ELR (cell line): ENCODE data around the gene PACSIN1.

Experiments
- DNase-seq: peaks from one replicate; pipeline ENCODE4 v3.0.0-alpha.2; 2015; ENCODE audit warnings: low read depth

The PACSIN1 gene

DNA sequence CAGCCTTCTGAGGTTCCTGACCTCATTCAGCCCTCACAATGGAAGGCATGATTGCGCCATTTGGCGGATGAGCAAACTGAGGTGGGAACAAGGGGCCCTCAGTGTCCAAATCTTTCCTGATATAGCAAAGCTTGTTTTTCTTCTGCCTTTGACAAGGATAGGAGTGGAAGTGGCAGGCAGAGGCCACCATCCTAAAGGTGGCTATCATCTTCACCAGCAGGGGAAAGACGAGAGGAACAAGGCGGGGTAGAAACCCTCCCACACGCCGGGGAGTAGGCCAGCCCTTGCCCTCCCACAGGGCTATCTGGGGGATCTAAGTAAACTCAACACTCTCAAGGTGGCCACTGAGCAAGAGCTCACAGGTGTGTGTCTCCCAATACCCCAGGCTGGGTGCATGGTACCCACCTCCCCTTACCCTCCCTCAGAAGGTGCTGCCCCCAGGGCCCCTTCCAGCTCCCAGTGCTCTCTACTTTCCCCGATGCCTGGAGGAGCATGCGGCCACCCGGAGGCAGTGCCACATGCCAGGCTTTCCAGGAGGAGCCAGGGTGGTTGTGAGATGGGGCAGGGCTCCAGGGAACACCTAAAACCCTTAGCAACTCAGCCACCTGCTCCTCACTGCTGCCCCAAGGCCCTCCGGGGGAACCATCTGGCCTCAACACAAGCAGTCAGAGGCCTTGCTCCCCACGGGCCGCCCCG, 79.0 kb downstream of the PACSIN1 start:
- no peak for DNase-seq

DNA sequence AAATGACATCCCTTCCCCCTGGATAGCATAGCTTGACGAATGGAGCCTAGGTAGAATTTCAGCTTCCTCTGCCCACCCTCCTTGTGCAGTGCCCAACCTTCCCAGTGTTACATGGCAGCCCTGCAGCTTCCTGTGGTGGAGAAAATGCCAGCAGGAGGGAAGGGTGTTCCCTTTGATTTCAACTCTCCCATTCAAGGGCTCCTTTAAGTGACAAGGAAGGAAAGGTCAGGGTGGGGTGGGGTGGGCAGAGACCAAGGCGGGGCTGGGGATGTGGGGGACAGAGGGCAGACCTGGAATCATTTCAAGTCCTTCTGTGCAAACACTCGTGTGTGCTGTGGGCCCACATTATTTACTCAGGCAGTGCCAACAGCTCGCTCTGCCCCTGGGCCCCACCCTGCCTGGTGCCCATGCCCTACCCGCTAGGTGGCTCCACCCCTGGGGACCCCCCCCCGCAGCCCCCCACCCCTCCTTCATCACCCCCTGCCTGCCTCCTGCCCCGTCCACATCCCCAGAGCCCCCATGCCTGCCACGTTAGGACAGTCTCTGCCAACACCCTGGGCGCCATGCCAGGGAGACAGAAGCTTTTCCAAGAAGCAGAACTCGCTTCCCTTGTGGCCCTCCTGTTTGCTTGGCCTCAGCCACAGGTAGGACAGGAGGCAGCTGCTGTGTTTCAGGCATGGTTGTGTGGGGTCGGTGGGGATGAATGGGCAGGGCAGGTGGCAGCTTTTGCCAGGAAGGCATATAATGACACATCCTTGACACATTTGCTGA, 80.9 kb downstream of the PACSIN1 start:
- no peak for DNase-seq

DNA sequence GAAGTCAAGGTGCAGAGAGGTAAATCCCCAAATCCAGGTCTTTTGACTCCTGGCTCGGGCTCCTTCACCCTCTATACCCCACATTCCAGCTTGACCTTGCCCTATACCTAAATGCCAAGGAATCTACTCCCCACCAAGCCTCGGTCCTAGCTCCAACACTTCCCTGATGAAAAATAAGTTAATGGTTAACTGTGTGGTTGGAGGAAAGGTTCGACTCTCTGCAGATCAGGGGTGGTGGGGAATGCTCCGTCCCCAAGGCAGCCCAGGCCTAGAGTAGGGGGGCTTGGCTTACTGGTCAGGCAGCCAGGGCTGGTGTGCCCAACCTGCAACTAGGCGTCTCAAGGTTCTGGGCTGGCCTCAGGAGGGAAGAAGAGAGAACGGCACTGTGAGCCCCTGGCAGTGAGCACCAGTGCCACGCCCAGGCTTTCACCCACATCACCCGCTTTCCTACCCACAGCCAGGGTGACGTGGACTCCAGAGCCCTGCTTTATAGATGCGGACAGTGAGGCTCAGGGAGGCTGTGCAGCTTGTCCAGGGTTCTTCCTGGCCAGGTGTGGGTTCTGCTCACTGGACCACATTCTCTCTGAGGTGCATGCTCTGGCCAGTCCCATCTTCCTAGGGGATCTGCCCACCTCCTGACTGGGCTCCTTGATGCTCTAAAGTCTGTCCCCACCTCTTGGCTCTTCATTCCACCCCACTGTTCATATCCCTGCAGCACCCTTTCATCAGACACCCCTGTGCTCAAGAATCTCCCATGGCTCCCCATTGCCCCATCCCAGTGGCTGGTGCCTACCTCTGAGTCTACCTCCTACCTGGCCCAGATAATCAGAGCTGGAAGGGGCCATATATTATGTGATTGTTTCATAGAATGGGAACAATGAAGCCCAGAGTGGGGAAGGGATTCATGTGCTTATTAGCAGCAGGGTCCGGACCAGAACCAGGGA, 82.1 kb downstream of the PACSIN1 start:
- DNase-seq, result no peak

DNA sequence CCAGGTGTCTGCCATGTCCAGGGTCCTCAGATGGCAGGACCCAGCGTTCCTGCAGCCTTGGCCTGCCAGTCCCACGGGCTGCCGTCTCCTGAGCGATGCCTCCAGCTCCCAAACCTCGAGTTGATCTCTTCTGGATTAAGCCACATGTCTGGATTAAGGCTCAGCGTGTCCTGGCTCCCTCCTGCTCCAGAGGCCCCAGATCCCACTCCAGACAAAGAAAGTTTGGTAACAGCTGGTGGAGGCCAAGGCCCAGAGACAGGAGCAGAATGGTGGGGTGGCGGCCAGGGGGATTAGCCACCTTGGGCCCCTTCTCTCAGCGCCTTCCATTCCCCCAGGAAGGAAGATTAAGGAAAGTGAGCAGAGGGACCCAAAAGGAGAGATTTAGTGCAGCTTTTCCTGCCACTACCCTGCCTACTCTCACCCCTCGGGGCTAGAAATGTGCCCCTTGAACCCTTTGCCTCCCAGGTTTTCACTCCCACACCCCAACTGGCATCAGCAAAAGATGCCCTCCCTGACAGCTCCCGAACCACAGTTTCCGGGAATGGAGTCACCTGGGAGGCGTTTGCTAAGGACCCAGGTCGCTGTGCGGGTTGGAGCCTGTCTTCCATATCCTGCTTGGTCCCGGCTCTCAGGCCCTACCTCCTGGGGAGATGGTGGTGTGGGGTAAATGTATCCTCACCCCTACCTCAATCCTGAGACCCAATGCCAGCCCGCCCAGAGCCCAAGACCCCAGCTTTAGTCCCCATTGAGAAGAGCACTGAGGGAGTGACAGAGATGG, 83.3 kb downstream of the PACSIN1 start:
- DNase-seq, result no peak

DNA sequence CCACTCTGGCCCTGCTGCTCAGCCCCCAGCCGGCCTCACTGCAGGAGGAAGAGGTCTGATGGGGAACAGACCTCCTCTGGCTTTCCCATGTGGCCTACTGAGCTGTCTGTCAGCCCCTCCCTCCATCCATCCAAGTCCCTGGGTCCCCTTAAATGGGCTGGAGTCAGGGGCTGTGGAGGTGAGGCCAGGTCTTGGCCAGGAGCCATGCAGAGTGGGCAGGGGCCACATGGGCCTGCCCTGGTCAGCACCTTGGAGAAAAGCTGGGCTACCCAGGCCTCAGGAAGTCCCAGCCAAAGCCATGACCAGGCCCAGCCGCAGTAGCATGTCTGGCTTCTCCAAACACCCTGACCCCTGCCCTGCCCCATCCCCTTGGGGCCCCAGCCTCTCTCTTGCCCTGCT, 83.9 kb downstream of the PACSIN1 start:
- DNase-seq, result no peak

DNA sequence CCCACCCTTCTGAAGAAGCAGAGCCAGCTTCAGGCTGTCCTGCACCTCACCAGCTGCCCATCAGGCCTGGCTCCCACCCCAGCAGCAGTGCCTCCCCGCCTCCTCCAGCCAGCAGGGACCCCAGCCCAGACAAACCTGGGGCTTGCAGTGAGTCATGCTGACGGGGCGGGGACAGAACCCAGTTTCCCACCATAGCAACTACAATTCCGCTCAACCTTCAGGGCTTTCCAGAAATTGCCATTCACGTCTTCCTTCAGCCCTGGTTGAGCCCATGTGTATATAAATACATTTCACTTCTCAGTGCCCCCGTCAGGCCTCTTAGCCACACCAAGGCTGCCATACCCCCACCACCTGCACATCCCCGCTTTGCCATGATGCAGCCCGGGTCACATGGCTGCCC, 85.8 kb downstream of the PACSIN1 start:
- no peak for DNase-seq

DNA sequence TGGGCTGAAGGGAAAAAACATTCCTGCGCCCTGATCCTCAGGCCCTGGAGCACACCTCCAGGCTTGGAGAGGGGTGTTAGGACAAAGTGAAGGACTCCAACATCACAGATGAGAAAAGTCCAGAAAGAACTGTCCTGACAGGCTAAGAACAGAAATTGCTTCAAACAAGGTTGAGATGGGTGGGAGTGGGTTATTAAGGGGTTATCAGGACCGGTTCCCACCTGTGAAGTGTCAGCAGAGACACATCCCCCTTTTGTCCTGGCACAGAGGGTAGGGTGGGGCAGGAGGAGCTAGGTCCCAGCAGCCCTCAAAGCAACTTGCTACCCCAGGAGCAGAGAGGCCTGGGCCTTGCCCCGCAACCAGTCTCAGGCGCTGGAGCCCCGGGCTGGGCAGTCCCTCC, 86.7 kb downstream of the PACSIN1 start:
- no peak for DNase-seq

DNA sequence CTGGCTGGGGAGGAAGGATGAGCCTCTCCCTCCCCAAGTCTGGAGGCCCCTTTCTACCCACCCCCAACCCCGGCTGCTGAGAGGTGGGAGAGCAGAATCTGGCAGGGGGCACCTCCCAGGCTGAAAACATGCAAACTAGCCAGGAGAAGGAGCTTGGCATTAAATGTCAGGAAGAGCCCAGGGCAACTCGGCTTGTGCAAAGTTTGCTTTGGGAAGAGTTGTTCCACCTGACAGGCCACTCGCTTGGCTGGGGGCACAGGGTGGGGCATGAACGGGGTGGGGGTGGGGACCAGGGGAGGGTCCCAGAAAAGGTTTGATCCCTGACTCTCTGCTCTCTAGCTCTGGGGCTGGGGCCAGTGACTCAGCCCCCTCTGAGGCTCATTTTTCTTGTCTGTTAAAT, 87.3 kb downstream of the PACSIN1 start:
- DNase-seq, result no peak

DNA sequence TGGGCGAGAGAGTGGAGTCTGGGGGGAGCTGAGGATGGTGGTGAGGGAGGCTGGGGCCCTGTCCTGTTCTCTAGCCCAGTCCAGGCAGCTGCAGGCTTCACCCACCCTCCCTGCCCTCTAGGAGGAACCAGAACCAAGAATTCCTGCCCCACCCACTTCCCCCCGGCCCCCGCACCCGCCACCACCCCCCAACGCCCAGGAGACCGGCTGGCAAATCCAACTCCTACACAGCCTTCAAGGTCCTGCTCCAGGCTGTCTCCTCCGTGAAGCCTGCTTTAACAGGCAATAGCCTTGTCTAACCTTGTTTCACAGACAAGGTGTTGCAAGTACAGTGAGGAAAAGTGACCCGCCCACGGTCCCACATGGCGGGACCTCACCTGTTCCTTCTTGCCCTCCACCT, 87.9 kb downstream of the PACSIN1 start:
- no peak for DNase-seq

DNA sequence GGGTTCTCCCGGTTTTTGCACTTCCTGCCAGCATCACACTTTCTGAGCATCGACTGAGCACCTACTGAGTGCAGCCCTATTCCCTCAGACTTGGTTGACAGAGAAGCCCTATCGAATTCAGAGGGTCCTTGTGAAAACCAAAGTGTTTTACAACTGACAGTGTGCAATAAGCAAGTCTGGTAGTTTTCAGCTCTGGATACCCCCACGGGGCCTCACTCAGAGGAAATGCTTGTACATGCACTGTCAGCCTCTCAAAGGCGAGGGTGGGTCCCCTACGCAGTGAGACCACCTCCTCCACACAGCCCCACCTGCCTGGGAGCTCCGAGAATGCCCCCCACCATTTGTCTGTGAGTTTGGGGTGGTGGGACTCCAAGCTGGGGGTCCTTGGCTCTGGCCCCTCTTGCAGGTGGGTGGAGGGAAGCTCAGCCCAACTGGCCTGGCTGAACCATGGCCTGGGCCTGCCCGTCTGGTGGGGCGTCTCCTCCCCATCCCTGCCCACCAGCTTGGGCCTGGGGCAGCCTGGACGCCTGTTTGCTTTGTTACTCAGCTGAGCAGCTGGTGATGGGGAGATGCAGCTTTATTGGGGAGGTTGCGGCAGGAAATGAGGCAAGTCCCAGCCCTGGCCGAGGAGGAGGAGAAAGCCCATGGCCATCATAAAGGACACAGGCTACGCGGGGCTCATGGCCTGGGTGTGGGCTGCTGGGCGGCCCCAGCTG, 88.6 kb downstream of the PACSIN1 start:
- no peak for DNase-seq

DNA sequence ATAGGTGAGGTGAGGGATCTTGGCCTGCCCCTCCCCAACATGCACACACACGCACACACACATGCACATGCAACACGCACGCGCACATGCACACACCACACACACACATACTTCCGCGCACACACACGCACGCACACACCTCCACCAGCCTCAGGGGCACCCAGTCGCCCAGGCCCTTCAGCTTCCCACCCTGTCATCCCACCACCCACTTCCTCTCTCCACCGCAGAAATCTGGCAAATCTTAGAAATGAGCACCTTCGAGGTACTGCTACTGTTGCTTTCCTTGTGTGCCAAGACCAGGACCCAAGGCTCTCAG, 89.1 kb downstream of the PACSIN1 start:
- DNase-seq, result no peak

DNA sequence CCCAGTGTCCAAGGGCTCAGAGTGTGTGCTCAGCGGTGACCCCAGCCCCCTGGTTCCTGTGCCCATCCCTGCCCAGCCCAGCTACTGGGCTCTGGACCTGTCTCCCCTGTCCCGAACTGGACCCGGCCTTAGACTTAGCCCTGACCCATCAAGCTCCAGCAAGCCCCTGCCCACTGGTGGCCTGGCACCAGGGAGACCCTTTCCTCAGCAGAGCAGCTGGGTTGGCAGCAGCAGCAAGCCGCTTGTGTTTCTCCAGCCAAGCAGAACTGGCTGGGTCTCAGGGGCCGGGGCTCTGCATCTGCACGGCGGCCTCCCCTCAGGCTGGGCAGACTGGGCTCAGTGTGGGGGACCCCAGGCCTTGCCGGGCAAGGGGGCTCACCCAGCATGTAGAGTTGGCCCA, 89.5 kb downstream of the PACSIN1 start:
- DNase-seq, result no peak

DNA sequence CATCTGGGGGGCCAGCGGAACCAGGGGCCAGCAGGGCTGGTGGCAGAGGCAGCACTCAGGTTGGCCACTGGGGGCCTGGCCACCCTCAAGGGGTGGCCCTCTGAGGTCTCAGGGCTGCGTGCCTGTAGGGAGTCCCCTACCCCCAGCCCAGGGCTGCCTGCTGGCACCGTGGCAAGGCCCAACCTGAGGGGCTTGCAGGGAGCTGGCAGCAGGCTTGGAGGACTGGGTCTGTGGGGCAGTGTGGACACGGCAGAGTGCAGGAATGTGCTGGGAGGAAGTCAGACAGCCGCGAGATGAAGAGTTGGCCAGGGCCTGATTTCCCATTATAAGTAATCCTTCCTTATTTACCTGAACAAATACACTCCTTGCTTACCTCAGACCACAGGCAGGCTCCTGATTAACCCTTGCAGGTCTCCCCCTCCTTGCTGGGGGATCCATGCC, 90.2 kb downstream of the PACSIN1 start, which contains the start of gene SPDEF:
Gene SPDEF (minus strand): TSS at position 299 of the 441 bp plus-strand sequence. CDS start 11,874 bp downstream, outside the sequence.
- no peak for DNase-seq

DNA sequence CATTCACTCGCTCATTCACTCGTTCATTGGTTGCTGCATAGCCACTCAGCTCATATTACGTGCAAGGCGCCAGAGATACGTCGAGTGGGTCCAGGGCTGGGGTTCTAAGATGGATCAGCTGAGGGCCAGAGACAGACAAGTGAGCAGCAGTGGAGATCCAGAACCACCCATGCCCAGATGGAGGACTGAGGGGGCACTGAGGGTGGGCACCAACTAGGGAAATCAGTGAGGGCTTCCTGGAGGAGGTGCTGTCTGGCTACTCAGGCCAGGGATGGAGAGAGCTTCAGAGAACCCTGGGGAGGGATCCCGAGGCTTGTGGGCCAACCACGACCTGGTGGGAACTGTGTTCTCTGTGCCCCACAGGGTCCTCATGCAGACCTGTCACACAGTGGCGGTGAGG, 90.6 kb downstream of the PACSIN1 start:
- no peak for DNase-seq

DNA sequence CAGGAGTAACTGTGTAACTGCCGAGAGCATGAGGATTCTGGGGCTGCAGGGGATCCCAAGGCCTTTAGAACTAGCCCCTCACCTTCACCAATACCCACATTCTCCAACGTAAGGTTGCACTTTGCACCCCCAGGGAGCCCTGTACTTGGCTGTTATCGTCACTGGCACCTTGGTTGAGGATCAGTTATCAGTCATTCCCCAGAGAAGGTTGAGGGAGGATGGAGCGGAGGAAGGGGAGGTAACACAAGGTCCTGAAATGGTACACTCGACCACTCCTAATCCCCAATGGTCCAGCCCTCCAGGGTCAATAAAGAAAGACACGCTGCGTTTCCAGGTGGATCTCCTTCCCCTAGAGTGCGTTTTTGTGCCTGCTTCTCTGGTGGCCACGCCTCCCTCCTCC, 91.4 kb downstream of the PACSIN1 start:
- DNase-seq, result no peak

DNA sequence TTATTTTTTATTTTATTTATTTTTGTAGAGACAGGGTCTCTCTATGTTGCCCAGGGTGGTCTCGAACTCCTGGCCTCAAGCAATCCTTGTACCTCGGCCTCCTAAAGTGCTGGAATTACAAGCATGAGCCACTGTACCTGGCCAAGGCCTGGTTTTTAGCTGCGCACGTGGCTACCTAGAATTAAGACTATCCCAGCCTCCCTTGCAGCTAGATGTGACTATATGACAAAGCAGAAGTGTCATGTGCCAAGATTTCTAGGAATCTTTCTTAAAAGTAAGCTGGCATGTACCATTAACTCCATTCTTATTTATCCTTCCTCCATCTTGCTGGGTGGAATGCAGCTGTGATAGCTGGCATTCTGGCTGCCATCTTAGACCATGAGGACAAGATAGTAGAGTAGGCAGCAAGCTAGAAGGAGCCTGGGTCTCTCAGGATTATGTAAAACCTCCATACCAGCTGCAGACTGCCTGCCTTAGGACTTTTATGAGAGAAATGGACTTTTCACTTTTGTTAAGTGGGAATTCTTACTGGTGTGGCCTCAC, 92.4 kb downstream of the PACSIN1 start:
- DNase-seq, result no peak

DNA sequence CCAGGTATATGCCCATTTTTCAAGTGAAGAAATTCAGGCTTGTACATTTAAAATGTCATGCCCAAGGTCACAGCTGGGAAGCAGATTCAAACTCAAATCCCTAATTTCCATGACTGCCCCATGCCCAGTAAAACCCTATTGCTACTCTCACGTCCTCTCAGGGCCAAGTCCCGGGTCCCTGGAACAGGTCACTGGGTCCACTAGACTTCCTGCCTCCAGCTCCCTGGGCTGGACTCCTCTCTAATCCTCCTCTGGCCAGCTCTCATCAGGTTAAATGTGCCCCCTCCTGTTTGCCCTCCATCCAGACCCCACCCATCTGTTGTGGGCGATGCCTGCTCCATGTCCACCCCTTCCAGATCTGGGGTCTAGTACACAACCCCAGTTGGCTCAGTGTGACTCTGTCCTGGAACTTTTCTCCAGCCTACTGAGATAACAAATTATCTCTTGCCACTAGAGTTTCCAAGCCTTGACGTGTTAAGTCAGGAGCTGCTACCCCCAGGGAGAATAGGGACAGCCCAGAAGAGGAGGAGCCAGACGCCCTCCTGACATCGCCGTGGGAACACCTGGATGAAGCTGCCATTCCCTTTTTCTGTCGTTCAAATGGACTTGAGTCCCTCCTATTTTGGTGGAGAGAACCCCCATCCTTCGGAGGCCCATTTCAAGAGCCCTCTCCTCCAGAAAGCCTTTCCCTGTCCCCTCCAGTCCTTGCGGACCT, 93.9 kb downstream of the PACSIN1 start:
- no peak for DNase-seq

DNA sequence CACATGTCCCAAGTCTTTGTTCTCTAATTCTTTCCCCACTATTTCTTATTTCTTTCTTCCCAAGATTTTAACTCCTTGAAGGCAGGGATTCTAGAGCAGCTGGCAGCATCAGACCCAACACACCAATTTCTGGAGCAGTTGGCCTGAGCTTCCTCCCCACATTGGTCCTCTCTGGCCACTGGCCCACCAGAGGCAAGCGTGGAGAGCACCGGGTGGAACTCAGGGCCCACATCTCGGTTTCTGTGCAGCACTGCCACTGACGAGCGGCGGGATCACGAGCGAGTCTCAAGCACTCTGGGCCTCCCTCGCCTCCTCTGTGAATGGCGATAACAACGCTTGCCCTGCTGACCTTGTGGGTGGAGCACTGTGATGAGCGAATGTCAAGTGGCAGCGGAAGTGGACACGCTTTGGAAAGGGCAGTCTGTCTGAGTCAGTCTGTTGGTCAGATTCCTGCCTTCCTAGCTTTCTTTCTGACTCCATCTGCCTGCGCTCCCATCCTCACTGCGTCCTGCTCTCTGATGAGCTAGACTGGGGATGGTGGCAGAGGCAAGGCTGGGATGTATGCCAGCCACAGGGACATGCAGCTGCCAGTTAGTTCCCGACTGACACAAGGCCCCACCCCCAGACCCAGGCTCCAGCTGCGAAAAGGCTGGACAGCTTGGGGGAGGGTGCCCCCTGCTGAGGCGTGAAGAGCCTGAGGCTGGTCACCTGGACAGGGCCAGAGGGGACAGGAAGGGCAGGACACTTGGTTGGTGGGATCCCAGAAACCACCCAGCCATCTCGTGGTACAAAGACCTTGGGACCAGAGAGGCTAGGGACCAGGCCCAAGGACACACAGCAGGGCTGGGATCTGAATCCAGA, 94.7 kb downstream of the PACSIN1 start:
- DNase-seq, result peak; percentile 49

DNA sequence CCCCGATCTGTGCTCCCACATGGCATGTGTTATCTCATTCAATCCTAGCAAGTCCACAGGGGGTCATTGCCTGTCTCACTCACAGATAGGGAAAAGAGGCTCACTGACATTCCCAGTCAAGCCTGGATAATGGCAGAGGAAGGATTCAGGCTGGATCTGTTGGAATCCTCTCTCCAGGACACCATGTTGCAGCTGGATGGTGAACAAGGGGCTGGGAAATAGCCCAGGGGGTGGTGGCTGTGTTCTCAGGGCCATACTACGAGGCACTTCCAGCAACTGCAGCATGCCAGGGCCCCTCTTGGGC, 95.3 kb downstream of the PACSIN1 start:
- no peak for DNase-seq
